Measurements from ENCODE around the gene PHKG1. TPM values are rescaled to one million over a fixed set of nuclear protein-coding genes. Genes with fewer than 3 reads are reported as not detected.

Gene PHKG1
- total and polyA plus RNA-seq, 2 of the 8 experiments (the other 6 are each of a cell fraction or from before 2014, with no cell fraction given): 0.03 to 0.61 TPM

DNA sequence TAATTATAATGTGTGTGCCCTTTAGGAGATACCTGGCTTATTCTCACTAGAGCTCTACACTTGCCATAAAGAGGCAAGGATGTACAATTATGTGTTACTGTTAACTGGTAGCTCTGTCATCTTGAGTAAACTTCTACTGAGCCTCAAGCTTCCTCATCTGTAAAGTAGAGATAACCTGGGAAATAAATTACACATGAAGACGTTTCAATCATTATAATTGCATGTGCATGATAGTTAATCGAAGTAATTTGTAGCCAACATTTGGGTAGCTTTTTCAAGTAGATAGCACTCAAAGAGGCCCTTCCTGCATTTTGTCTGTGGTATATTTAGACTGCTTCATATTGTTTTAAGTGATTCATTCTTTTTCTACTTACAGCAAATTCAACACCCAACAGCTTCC is 38.8 kb downstream of the PHKG1 start:
- Histone ChIP-seq H2AK5ac (ENCODE audit: low read depth, low read length) (no peak overlapping the region), H2BK20ac (ENCODE audit: low read length) (no peak overlapping the region), H4K91ac (replicated peaks; ENCODE audit: insufficient read length, low read length) (no peak overlapping the region), H3K9me3 (ENCODE audit: insufficient read depth in 2 of 2, low read depth in 1 of 2, low read length in 1 of 2) (no peaks in the 10 kb centered on the region), H2BK5ac (ENCODE audit: low read depth, low read length) (no peak overlapping the region), H3K56ac (replicated peaks; ENCODE audit: insufficient read length, low read depth, low read length) (no peak overlapping the region), H4K5ac (ENCODE audit: insufficient read length, low read depth, low read length) (no peak overlapping the region), H3K18ac (ENCODE audit: extremely low read depth, low read length) (no peak overlapping the region), H4K20me1 (replicated peaks in 1 of 2; ENCODE audit: control insufficient read depth in 1 of 2, insufficient read depth in 2 of 2, low read length in 2 of 2) (peaks cover 0 to 3% of the 10 kb centered on the region in 2 experiments), H3K9ac (replicated peaks in 1 of 4; ENCODE audit: extremely low read depth in 1 of 4, low read depth in 3 of 4, low read length in 3 of 4) (no peak overlapping the region), H3K23me2 (ENCODE audit: low read depth, low read length) (no peaks in the 10 kb centered on the region; the same call in 1 of the 2 replicates), H3K4ac (replicated peaks; ENCODE audit: insufficient read length, low read depth, low read length) (no peak overlapping the region), H4K8ac (ENCODE audit: extremely low read depth, insufficient read depth, low read length) (no peak overlapping the region), H2BK12ac (ENCODE audit: low read depth, low read length) (no peak overlapping the region), H3K14ac (ENCODE audit: insufficient read length) (no peak overlapping the region), H3K4me1 (replicated peaks in 1 of 4; ENCODE audit: control insufficient read depth in 3 of 4, insufficient read depth in 4 of 4, low read length in 3 of 4) (peaks cover 0 to 11% (median 1%) of the 10 kb centered on the region in 4 experiments; a peak in 6 of 7 replicates), H3K27me3 (replicated peaks in 1 of 4; ENCODE audit: control insufficient read depth in 3 of 4, extremely low read depth in 1 of 4, insufficient read depth in 3 of 4, low read length in 3 of 4) (no peaks in the 10 kb centered on the region), H3K36me3 (ENCODE audit: control insufficient read depth in 2 of 4, insufficient read depth in 4 of 4, low read length in 3 of 4) (peaks cover 28 to 65% (median 52%) of the 10 kb centered on the region in 4 experiments), H2BK120ac (replicated peaks; ENCODE audit: low read depth, low read length) (no peak overlapping the region), H3K4me3 (ENCODE audit: extremely low read depth in 1 of 4, insufficient read depth in 2 of 4, low read depth in 3 of 4, low read length in 4 of 4) (no peak overlapping the region), H2BK15ac (ENCODE audit: low read length) (no peak overlapping the region), H3K4me2 (ENCODE audit: insufficient read depth in 1 of 2, low read depth in 2 of 2, low read length in 2 of 2) (no peak overlapping the region; a peak in 1 of 4 replicates), H2AFZ (ENCODE audit: low read length) (no peak overlapping the region), H3K79me2 (ENCODE audit: control insufficient read depth in 1 of 2, insufficient read depth in 2 of 2, low read length in 2 of 2) (peaks cover 7 to 58% of the 10 kb centered on the region in 2 experiments), H3K27ac (ENCODE audit: low read depth, low read length) (no peak overlapping the region), H3K79me1 (ENCODE audit: low read depth, low read length) (peaks cover 2% of the 10 kb centered on the region; the same call in 1 of the 2 replicates), H3K23ac (ENCODE audit: insufficient read length) (no peak overlapping the region)
- TF ChIP-seq NRF1 (IDR thresholded peaks at IDR 0.05; ENCODE audit: low read depth, low read length): no peak
- TF ChIP-seq KDM1A (IDR thresholded peaks at IDR 0.05; ENCODE audit: borderline replicate concordance, low read length): no peak
- peak in 1 of 2 experiments; percentile 56; a peak in 1 of 3 replicates for TF ChIP-seq POLR2A (IDR thresholded peaks at IDR 0.05; ENCODE audit: control extremely low read depth in 1 of 2, low read depth in 2 of 2, low read length in 2 of 2)
- no peak for TF ChIP-seq BRCA1 (IDR thresholded peaks at IDR 0.05; ENCODE audit: low read depth, low read length)
- no peak; the same call in 1 of the 2 replicates for TF ChIP-seq POLR2AphosphoS5 (IDR thresholded peaks at IDR 0.05; ENCODE audit: low read depth, low read length)
- TF ChIP-seq EGR1 (IDR thresholded peaks at IDR 0.05; ENCODE audit: borderline replicate concordance, low read depth, low read length): no peak
- TF ChIP-seq KDM4A (IDR thresholded peaks at IDR 0.05; ENCODE audit: low read depth, low read length, severe bottlenecking): no peak
- no peak for DNase-seq (ENCODE audit: low read depth in 1 of 2, low spot score in 2 of 2)
- ChIA-PET POLR2A (ENCODE audit: partially characterized antibody) (interaction anchor here (1.2 to 44.4 kb wide), 5 partner anchors 9 to 30 kb away, joined by 4 to 869 read pairs (median 14); partner anchors contain the start of gene SUMF2), CTCF (ENCODE audit: partially characterized antibody) (no interaction called here)
- no peak for FAIRE-seq
- 90% methylated on average over 2 of the region's 2 CpGs; no CpG with 5 or more reads in 1 of the 2 experiments for WGBS, 2 experiments (ENCODE audit: extremely low coverage in 1 of 2, insufficient coverage in 1 of 2, insufficient read length in 1 of 2, insufficient replicate concordance in 2 of 2, low coverage in 1 of 2, low lambda C conversion rate in 2 of 2, missing lambda C conversion rate in 1 of 2)

Measured in H1 (cell line).